Measurements from ENCODE around the gene FKBP3.

DNA sequence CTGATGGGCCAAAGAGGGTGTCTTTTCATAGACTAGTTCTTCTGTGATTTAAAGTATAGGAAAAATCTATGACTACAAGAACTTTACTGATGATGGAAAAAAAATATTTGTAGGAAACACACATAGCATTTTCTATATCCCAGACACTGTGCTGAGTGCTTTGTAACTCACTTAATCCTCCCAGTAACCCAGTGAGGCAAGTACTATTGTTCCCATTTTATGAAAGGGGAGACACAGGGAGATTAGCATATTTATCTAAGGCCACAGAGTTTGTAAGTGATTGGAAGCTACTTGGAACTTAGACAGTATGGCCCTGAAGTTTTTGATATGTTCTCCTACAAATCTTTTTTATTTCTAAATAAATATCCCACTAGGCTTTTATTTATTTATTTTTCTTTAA, 30.5 kb downstream of the FKBP3 start:
- TF ChIP-seq, protein P1, sequence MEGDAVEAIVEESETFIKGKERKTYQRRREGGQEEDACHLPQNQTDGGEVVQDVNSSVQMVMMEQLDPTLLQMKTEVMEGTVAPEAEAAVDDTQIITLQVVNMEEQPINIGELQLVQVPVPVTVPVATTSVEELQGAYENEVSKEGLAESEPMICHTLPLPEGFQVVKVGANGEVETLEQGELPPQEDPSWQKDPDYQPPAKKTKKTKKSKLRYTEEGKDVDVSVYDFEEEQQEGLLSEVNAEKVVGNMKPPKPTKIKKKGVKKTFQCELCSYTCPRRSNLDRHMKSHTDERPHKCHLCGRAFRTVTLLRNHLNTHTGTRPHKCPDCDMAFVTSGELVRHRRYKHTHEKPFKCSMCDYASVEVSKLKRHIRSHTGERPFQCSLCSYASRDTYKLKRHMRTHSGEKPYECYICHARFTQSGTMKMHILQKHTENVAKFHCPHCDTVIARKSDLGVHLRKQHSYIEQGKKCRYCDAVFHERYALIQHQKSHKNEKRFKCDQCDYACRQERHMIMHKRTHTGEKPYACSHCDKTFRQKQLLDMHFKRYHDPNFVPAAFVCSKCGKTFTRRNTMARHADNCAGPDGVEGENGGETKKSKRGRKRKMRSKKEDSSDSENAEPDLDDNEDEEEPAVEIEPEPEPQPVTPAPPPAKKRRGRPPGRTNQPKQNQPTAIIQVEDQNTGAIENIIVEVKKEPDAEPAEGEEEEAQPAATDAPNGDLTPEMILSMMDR (IDR thresholded peaks at IDR 0.05): no peak
- TF ChIP-seq POLR2A (IDR thresholded peaks at IDR 0.05): no peak
